ENCODE measurements around the gene KRT8. TPM values are rescaled to one million over a fixed set of nuclear protein-coding genes. Genes with fewer than 3 reads are reported as not detected.

Gene KRT8
- total RNA-seq, 1 experiment from 2014 or later = 1,655 TPM

GRCh38 chr12:52952076-52952801 is 47.4 kb upstream of the KRT8 start:
- POLR2A ChIA-PET = interaction anchor here (0.9 to 13.7 kb wide), 7 partner anchors 10 to 67 kb away, joined by 3 to 379 read pairs (median 6); partner anchors contain the start of gene KRT8
- H2AFZ ChIP-seq (ENCODE audit: low read depth, low read length, poor library complexity, severe bottlenecking) = no peak overlapping the region
- no peaks in the 10 kb centered on the region for H3K27me3 ChIP-seq (ENCODE audit: insufficient read depth, low read length)
- DNase-seq (ENCODE audit: low read depth, low spot score) = no peak
- BruUV-seq (replicated peaks) = no TSS peak
- CTCF ChIA-PET = interaction anchor here (0.7 to 2.0 kb wide), 8 partner anchors 11 to 927 kb away, joined by 3 to 11 read pairs (median 5); partner anchors contain the start of gene KRT8
- H3K9me2 ChIP-seq (ENCODE audit: insufficient read depth) = no peaks in the 10 kb centered on the region
- TF ChIP-seq ZNF274 (IDR thresholded peaks at IDR 0.05; ENCODE audit: low read depth, low read length) (no peak), JUND (IDR thresholded peaks at IDR 0.05) (no peak), YY1 (IDR thresholded peaks at IDR 0.05; ENCODE audit: extremely low read depth, insufficient replicate concordance, low read depth, low read length) (no peak), ZFX (IDR thresholded peaks at IDR 0.05) (no peak), POLR2AphosphoS5 (IDR thresholded peaks at IDR 0.05; ENCODE audit: low read depth, low read length) (0 out of 2 replicates have a peak, but pooled peaks have one; percentile 2), MAX (IDR thresholded peaks at IDR 0.05) (no peak), CEBPB (IDR thresholded peaks at IDR 0.05; ENCODE audit: low read depth) (no peak), ZBTB33 (IDR thresholded peaks at IDR 0.05; ENCODE audit: extremely low read depth, insufficient replicate concordance, low read length) (no peak), SRF (IDR thresholded peaks at IDR 0.05; ENCODE audit: low read depth) (no peak), EZH2 (IDR thresholded peaks at IDR 0.05) (no peak), CTCF (IDR thresholded peaks at IDR 0.05 in 2 of 3, conservative IDR thresholded peaks at IDR 0.05 in 1 of 3; ENCODE audit: borderline replicate concordance in 1 of 3, insufficient read depth in 1 of 3, low read depth in 2 of 3, low read length in 2 of 3) (peak in 2 of 3 experiments; percentile 38 to 46; a peak in 3 of 6 replicates), FOSL1 (IDR thresholded peaks at IDR 0.05; ENCODE audit: low read depth) (no peak), SIN3A (IDR thresholded peaks at IDR 0.05; ENCODE audit: low read depth) (no peak), SP1 (IDR thresholded peaks at IDR 0.05; ENCODE audit: low read depth) (no peak)
- peaks cover 51% of the 10 kb centered on the region for H3K79me2 ChIP-seq (ENCODE audit: insufficient read depth, low read length)
- H3K9me3 ChIP-seq (ENCODE audit: control insufficient read depth in 1 of 2, insufficient read depth in 1 of 2, low read depth in 1 of 2, low read length in 2 of 2) = no peaks in the 10 kb centered on the region
- H4K20me1 ChIP-seq (ENCODE audit: insufficient read depth) = peaks cover 14% of the 10 kb centered on the region; the same call in 1 of the 2 replicates
- RAD21 ChIA-PET (ENCODE audit: low non-redundant PET in 1 of 2, low total read pairs in 2 of 2, uncharacterized antibody in 2 of 2, unreplicated experiment in 2 of 2) = interaction anchor here (0.9 to 2.2 kb wide), 4 partner anchors 15 to 56 kb away, joined by 3 to 8 read pairs (median 4); partner anchors contain the start of gene KRT8 (in 2 of the 2)
- H3K36me3 ChIP-seq (ENCODE audit: control insufficient read depth in 1 of 2, insufficient read depth in 2 of 2, low read length in 2 of 2) = peaks cover 16 to 30% of the 10 kb centered on the region in 2 experiments; a peak in 3 of 4 replicates
- intact Hi-C loops (cut with micrococcal nuclease) = loop anchor here (2.0 kb wide), 1 partner anchor 47 kb away; the partner anchor contains the start of gene KRT8
- ATAC-seq = peak; percentile 8; the same call in 1 of the 2 replicates
- H3K4me2 ChIP-seq (ENCODE audit: low read length) = peak overlapping the region; percentile 86
- no peak overlapping the region; a peak in 1 of 4 replicates for H3K4me3 ChIP-seq (replicated peaks in 1 of 2; ENCODE audit: low read depth in 1 of 2, low read length in 2 of 2)
- peak overlapping the region; percentile 78 for H3K27ac ChIP-seq (ENCODE audit: low read depth, low read length)
- peak overlapping the region; percentile 94; the same call in 1 of the 2 replicates for H3K9ac ChIP-seq (ENCODE audit: low read length)
- peaks cover 51 to 78% of the 10 kb centered on the region in 2 experiments for H3K4me1 ChIP-seq (ENCODE audit: control insufficient read depth in 1 of 2, insufficient read depth in 2 of 2, low read length in 2 of 2)
